ENCODE results near the gene FAM83C. TPM values are rescaled to one million over a fixed set of nuclear protein-coding genes. Genes with fewer than 3 reads are reported as not detected.
"Not testable (repeated sequence)": the region's sequence is repeated elsewhere in the genome, so short reads cannot be mapped to it uniquely, and the experiment has no call there.

Gene FAM83C
- total RNA-seq, 1 donor from 2014 or later: not detected

DNA sequence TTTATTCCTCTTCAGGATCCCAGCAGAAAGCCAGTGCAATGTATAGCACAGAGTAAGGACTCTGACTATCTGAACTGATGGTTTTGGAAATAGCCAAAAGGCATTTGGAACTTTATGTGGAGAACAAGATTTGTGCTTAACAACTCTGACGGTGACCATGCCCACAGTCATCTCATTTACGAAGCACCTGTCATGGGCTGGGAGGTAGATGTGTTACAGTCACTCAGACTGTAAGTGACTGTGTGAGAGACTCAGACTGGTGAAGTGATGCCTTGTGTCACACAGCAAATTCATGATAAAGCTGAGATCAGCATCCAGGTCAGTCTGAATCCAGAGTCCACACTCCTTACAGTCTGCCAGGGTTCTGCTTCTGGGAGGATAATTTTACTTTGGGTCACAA, 23.9 kb upstream of the FAM83C start:
- no peak overlapping the region for H3K4me3 Mint-ChIP-seq
- H3K4me1 Mint-ChIP-seq (ENCODE audit: unreplicated experiment): peaks cover 38% of the 10 kb centered on the region
- H3K27ac Mint-ChIP-seq: no peak overlapping the region
- H3K9me3 Mint-ChIP-seq: no peaks in the 10 kb centered on the region
- no peaks in the 10 kb centered on the region for H3K27me3 Mint-ChIP-seq
- no peak for DNase-seq (ENCODE audit: extremely low spot score, unreplicated experiment)
- TF ChIP-seq, protein P1, sequence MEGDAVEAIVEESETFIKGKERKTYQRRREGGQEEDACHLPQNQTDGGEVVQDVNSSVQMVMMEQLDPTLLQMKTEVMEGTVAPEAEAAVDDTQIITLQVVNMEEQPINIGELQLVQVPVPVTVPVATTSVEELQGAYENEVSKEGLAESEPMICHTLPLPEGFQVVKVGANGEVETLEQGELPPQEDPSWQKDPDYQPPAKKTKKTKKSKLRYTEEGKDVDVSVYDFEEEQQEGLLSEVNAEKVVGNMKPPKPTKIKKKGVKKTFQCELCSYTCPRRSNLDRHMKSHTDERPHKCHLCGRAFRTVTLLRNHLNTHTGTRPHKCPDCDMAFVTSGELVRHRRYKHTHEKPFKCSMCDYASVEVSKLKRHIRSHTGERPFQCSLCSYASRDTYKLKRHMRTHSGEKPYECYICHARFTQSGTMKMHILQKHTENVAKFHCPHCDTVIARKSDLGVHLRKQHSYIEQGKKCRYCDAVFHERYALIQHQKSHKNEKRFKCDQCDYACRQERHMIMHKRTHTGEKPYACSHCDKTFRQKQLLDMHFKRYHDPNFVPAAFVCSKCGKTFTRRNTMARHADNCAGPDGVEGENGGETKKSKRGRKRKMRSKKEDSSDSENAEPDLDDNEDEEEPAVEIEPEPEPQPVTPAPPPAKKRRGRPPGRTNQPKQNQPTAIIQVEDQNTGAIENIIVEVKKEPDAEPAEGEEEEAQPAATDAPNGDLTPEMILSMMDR (conservative IDR thresholded peaks at IDR 0.05): no peak
- peaks cover 16% of the 10 kb centered on the region for H3K36me3 Mint-ChIP-seq

GRCh38 chr20:35315632-35316020, 23.4 kb upstream of the FAM83C start:
- not testable (repeated sequence) for H3K4me3 Mint-ChIP-seq; DNase-seq (ENCODE audit: extremely low spot score, unreplicated experiment); H3K27ac Mint-ChIP-seq; H3K27me3 Mint-ChIP-seq; H3K9me3 Mint-ChIP-seq
- peaks cover 16% of the 10 kb centered on the region for H3K36me3 Mint-ChIP-seq
- peaks cover 35% of the 10 kb centered on the region for H3K4me1 Mint-ChIP-seq (ENCODE audit: unreplicated experiment)

GRCh38 chr20:35314816-35315631, 22.8 kb upstream of the FAM83C start:
- H3K27ac Mint-ChIP-seq: peak overlapping the region; percentile 23
- H3K36me3 Mint-ChIP-seq: peaks cover 17% of the 10 kb centered on the region
- H3K4me3 Mint-ChIP-seq: no peak overlapping the region
- no peak for DNase-seq (ENCODE audit: extremely low spot score, unreplicated experiment)
- no peaks in the 10 kb centered on the region for H3K27me3 Mint-ChIP-seq
- peaks cover 29% of the 10 kb centered on the region for H3K4me1 Mint-ChIP-seq (ENCODE audit: unreplicated experiment)
- no peaks in the 10 kb centered on the region for H3K9me3 Mint-ChIP-seq
- TF ChIP-seq, protein P1 (conservative IDR thresholded peaks at IDR 0.05): no peak

DNA sequence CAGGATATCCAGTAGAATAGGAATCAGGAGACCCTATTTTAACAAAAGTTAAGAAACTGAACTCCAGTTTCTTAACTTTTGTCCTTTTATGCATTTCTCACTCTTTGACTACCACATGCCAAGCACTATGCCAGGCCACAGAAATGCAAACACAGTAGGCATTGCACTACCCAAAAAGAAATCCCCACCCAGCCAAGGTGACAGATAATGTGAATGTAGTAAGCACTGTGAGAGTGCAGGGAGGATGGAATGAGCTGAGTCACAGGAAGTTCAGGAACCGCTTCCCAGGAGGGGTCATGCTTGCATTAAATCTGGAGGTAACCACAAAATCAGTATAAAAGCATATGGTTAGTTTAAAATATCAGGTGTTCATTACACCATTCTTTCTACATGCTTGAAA, 20.1 kb upstream of the FAM83C start:
- H3K4me1 Mint-ChIP-seq (ENCODE audit: unreplicated experiment): peaks cover 12% of the 10 kb centered on the region
- peak overlapping the region; percentile 25 for H3K27ac Mint-ChIP-seq
- TF ChIP-seq, protein P1 (conservative IDR thresholded peaks at IDR 0.05): no peak
- peaks cover 19% of the 10 kb centered on the region for H3K36me3 Mint-ChIP-seq
- H3K4me3 Mint-ChIP-seq: no peak overlapping the region
- DNase-seq (ENCODE audit: extremely low spot score, unreplicated experiment): no peak
- no peaks in the 10 kb centered on the region for H3K9me3 Mint-ChIP-seq
- H3K27me3 Mint-ChIP-seq: no peaks in the 10 kb centered on the region

GRCh38 chr20:35311822-35312221, 19.6 kb upstream of the FAM83C start:
- TF ChIP-seq, protein P1 (conservative IDR thresholded peaks at IDR 0.05): no peak
- Mint-ChIP-seq H3K36me3 (peaks cover 19% of the 10 kb centered on the region), H3K27ac (no peak overlapping the region), H3K4me3 (no peak overlapping the region), H3K27me3 (no peaks in the 10 kb centered on the region), H3K4me1 (ENCODE audit: unreplicated experiment) (peaks cover 13% of the 10 kb centered on the region), H3K9me3 (no peaks in the 10 kb centered on the region)
- no peak for DNase-seq (ENCODE audit: extremely low spot score, unreplicated experiment)

DNA sequence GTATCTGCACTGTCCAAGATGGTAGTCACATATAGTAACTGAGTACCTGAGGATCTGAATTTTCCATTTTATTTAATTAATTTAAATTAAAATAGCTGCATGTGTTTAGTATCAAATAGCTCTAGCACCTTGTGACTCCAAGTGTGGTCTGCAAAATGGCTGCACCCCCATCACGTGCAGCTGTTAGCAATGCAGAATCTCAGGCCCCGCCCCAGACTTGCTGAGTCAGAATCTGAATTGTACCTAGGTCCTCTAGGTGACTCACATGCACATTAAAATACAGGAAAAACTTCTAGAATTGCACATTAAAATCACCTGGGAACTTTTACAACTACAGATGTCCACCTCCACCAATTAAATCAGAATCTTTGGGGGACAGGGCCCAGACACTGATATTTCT, 19.2 kb upstream of the FAM83C start:
- no peaks in the 10 kb centered on the region for H3K27me3 Mint-ChIP-seq
- no peaks in the 10 kb centered on the region for H3K9me3 Mint-ChIP-seq
- no peak overlapping the region for H3K27ac Mint-ChIP-seq
- H3K4me3 Mint-ChIP-seq: no peak overlapping the region
- peaks cover 19% of the 10 kb centered on the region for H3K36me3 Mint-ChIP-seq
- peaks cover 17% of the 10 kb centered on the region for H3K4me1 Mint-ChIP-seq (ENCODE audit: unreplicated experiment)
- no peak for DNase-seq (ENCODE audit: extremely low spot score, unreplicated experiment)
- TF ChIP-seq, protein P1 (conservative IDR thresholded peaks at IDR 0.05): no peak
